Measurements from ENCODE around the gene PPP1R1B. TPM values are rescaled to one million over a fixed set of nuclear protein-coding genes. Genes with fewer than 3 reads are reported as not detected.

PPP1R1B gene
- polyA plus RNA-seq, 1 donor = 20.4 TPM

DNA sequence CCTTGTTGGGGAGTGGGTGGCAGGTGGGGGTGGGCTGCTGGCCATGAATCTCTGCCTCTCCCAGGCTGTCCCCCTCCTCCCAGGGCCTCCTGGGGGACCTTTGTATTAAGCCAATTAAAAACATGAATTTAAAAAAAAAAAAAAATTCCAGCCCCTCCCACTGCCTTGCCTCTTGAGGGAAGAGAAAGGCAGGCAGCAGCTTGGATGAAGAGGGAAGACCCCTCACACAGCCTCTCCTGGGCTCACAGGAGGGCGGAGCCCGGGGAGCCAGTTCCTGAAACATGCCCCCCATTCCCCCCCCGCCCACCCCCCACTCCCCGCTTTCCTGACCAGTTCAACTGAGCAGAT is 36.6 kb downstream of the PPP1R1B start:
- H3K36me3 ChIP-seq (ENCODE audit: control insufficient read depth, insufficient read depth, low read length) = peaks cover 41% of the 10 kb centered on the region
- peaks cover 19% of the 10 kb centered on the region for H3K27me3 ChIP-seq (ENCODE audit: control insufficient read depth, insufficient read depth, low read length)
- no CpG with 5 or more reads among the region's 4 CpGs for WGBS (ENCODE audit: insufficient coverage, low lambda C conversion rate)
- H3K9me3 ChIP-seq (ENCODE audit: control insufficient read depth, low read depth, low read length) = peaks cover 4% of the 10 kb centered on the region
- no peak overlapping the region for H3K27ac ChIP-seq (ENCODE audit: low read length)
- H3K4me3 ChIP-seq (ENCODE audit: low read length) = no peak overlapping the region
- no peak for DNase-seq
- peaks cover 27% of the 10 kb centered on the region for H3K4me1 ChIP-seq (ENCODE audit: control insufficient read depth, insufficient read depth, low read length)

DNA sequence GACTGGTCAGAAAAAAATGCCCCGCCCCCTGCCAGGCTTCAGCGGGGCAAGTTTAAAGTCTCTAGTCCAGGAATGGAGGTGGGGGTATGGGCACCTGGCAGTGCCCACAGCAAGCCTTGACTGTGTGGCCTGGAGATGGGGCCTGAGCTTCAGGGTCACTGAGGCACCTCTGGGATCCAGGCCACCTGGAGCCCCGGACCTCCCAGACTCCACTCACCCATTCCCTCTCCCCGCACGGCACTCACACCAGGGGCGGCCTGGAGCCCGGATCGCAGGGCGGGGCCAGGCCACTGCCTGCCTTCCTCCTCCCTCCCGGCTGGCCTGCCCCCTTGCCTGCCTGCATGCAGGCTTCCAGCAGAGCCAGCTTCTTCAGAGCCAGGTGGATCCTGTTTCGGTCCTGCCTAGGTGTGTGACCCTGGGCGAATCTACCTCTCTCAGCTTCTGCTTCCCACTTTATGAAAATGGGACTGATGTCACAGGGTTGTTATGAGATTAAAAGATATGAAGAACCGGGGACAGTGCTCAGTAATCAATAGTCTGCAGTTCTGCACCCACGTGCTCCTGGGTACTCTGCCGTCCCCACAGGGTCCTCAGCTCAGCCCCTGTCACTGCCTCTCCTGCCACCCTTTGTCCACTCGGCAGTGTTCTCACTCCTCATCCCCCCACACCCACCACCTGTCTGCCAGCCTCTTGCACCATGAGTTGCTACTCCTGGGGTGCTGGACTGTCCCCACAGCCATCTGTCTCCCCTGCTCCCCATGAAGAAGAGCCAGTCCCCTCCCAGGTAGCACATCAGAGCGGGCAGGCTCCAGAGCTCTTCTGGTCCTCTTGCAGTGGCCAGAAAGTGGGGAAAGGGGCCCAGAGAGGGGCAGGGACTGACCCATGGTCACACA is 37.2 kb downstream of the PPP1R1B start:
- Histone ChIP-seq H3K4me3 (ENCODE audit: low read length) (no peak overlapping the region), H3K9me3 (ENCODE audit: control insufficient read depth, low read depth, low read length) (peaks cover 4% of the 10 kb centered on the region), H3K4me1 (ENCODE audit: control insufficient read depth, insufficient read depth, low read length) (peaks cover 31% of the 10 kb centered on the region), H3K36me3 (ENCODE audit: control insufficient read depth, insufficient read depth, low read length) (peaks cover 35% of the 10 kb centered on the region), H3K27me3 (ENCODE audit: control insufficient read depth, insufficient read depth, low read length) (peaks cover 23% of the 10 kb centered on the region), H3K27ac (ENCODE audit: low read length) (no peak overlapping the region)
- WGBS (ENCODE audit: insufficient coverage, low lambda C conversion rate) = no CpG with 5 or more reads among the region's 17 CpGs
- DNase-seq = no peak

DNA sequence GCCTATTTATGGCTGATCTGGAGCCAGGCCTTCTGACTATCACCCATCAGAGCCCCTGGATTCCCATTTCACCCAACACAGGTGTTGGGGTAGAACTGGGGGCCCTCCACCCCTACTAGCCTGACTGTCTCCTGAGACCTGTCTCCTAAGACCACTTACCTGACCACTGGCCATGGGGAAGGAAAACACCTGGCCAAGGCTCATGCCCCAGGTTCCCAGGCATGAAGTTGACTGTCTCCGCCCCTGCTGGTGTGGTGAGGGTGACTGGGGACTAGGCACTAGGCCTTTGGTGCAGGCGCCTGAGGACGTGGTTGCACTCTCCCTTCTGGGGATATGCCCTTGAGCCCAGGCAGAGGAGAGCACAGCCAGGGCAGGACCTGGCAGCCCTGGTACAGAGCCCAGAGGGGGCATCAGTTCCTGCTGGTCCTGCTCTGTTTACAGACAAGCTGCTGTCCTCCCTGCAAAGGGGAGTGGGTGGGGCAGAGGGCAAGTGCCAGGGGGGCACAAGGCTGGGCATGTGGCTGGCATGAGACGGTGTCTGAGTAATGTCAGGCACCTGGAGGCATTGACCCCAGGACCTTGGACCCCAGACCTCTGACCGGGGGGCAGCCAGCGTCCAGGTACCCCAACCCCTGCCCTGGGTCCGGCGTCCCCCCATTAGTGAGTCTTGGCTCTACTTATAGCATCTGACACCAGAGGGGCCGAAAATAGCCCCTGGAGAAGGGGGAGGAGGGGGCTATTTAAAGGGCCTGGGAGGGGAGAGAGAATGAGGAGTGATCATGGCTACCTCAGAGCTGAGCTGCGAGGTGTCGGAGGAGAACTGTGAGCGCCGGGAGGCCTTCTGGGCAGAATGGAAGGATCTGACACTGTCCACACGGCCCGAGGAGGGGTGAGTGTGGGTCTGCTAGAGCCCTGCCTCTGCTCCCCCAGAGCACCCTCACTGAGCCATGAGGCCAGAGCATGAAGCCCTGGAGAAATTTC is 38.1 kb downstream of the PPP1R1B start, which contains the start of gene TCAP:
Gene TCAP, plus strand, starts transcription at position 769 of the 981 bp plus-strand sequence. Its CDS starts 11 bp downstream, at position 780.
- Histone ChIP-seq H3K4me1 (ENCODE audit: control insufficient read depth, insufficient read depth, low read length) (peaks cover 31% of the 10 kb centered on the region), H3K27ac (ENCODE audit: low read length) (no peak within 1 kb of the TSS), H3K27me3 (ENCODE audit: control insufficient read depth, insufficient read depth, low read length) (peaks cover 27% of the 10 kb centered on the region), H3K9me3 (ENCODE audit: control insufficient read depth, low read depth, low read length) (peaks cover 4% of the 10 kb centered on the region), H3K4me3 (ENCODE audit: low read length) (no peak within 1 kb of the TSS), H3K36me3 (ENCODE audit: control insufficient read depth, insufficient read depth, low read length) (peaks cover 28% of the 10 kb centered on the region)
- no peak for DNase-seq
- WGBS (ENCODE audit: insufficient coverage, low lambda C conversion rate) = 60% methylated on average over 1 of the region's 15 CpGs

GRCh38 chr17:39665642-39666224 is 39.0 kb downstream of the PPP1R1B start:
- DNase-seq = no peak
- Histone ChIP-seq H3K4me3 (ENCODE audit: low read length) (no peak overlapping the region), H3K9me3 (ENCODE audit: control insufficient read depth, low read depth, low read length) (peaks cover 4% of the 10 kb centered on the region), H3K27me3 (ENCODE audit: control insufficient read depth, insufficient read depth, low read length) (peaks cover 30% of the 10 kb centered on the region), H3K4me1 (ENCODE audit: control insufficient read depth, insufficient read depth, low read length) (peaks cover 31% of the 10 kb centered on the region), H3K36me3 (ENCODE audit: control insufficient read depth, insufficient read depth, low read length) (peaks cover 20% of the 10 kb centered on the region), H3K27ac (ENCODE audit: low read length) (no peak overlapping the region)
- no CpG with 5 or more reads among the region's 17 CpGs for WGBS (ENCODE audit: insufficient coverage, low lambda C conversion rate)

DNA sequence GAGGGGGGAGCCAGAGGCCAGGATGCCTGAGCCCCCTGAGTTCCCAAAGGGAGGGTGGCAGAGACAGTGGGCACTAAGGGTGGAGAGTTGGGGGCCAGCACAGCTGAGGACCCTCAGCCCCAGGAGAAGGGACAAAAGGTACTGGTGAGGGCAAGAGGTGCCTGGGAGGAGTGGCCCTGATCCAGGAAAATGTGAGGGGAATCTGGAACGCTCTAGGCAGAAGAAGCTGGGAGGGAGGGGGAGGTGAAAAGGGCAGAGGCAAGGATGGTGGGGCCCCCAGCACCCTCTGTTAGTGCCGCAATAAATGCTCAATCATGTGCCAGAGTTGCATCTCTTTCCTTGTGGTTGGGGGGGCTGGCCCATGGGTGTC is 39.5 kb downstream of the PPP1R1B start:
- no CpG with 5 or more reads among the region's 2 CpGs for WGBS (ENCODE audit: insufficient coverage, low lambda C conversion rate)
- Histone ChIP-seq H3K4me3 (ENCODE audit: low read length) (no peak overlapping the region), H3K27me3 (ENCODE audit: control insufficient read depth, insufficient read depth, low read length) (peaks cover 30% of the 10 kb centered on the region), H3K27ac (ENCODE audit: low read length) (no peak overlapping the region), H3K4me1 (ENCODE audit: control insufficient read depth, insufficient read depth, low read length) (peaks cover 33% of the 10 kb centered on the region), H3K36me3 (ENCODE audit: control insufficient read depth, insufficient read depth, low read length) (peaks cover 15% of the 10 kb centered on the region), H3K9me3 (ENCODE audit: control insufficient read depth, low read depth, low read length) (peaks cover 4% of the 10 kb centered on the region)
- peak in 1 of 2 donors; percentile 37 for DNase-seq

DNA sequence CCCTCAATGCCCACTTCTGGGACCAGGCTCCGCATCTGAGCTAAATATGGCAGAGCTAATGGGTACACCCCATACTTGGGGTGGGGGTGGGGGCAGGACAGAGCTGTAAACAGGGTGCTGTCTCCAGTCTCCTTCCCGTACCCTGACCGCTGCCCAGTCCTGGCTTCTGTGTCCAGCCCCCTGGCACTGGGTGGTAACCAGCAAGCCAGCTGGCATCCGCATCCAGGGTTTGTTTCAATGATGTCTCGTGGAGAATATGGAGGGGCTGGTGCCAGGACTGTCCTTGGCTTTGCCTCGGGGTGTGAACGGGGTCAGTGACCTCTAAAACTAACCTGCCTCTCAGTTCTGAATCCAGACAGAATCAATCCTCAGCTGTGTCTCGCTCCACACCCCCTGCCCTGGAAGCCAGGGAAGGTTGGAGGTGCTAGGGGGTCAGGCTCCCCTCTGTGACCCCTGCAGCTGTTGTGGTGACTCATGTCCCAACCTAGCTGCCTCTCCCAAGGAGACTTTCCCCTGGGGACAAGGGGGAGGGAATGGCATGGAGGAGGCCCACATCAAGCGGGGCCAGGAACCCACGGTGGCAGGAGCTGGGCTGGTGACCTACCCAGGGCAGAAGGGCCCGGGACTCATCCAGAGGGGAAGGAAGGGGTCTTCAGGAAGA is 40.0 kb downstream of the PPP1R1B start:
- peaks cover 4% of the 10 kb centered on the region for H3K9me3 ChIP-seq (ENCODE audit: control insufficient read depth, low read depth, low read length)
- no peak overlapping the region for H3K27ac ChIP-seq (ENCODE audit: low read length)
- peaks cover 37% of the 10 kb centered on the region for H3K4me1 ChIP-seq (ENCODE audit: control insufficient read depth, insufficient read depth, low read length)
- peak overlapping the region; percentile 18 for H3K4me3 ChIP-seq (ENCODE audit: low read length)
- peaks cover 30% of the 10 kb centered on the region for H3K27me3 ChIP-seq (ENCODE audit: control insufficient read depth, insufficient read depth, low read length)
- peak in 1 of 2 donors; percentile 56 for DNase-seq
- H3K36me3 ChIP-seq (ENCODE audit: control insufficient read depth, insufficient read depth, low read length) = peaks cover 10% of the 10 kb centered on the region
- WGBS (ENCODE audit: insufficient coverage, low lambda C conversion rate) = no CpG with 5 or more reads among the region's 11 CpGs

DNA sequence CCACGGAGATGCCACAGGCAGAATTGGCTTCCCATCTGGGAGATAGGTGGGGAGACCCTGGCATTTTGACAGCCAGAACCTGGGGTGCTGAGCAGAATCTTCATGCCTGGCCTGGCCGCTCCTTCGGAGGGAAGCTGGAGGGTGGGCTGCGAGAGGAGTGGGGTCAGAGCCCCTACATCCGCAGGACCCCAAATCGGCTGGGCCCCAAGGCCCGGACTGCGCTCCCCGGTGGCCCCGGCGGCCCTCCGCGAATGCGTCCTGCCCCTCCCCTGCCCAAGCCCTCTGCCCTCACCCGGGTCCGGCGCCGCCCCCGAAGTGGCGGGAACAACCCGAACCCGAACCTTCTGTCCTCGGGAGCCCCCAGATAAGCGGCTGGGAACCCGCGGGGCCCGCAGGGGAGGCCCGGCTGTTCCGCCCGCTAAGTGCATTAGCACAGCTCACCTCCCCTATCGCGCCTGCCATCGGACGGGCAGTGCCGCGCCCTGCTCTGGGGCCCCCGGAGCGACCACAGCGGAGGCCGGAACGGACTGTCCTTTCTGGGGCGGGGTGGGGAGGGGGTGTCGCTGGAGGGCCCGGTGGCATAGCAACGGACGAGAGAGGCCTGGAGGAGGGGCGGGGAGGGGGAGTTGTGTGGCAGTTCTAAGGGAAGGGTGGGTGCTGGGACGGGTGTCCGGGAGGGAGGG is 40.7 kb downstream of the PPP1R1B start:
- WGBS (ENCODE audit: insufficient coverage, low lambda C conversion rate) = no CpG with 5 or more reads among the region's 49 CpGs
- peaks cover 4% of the 10 kb centered on the region for H3K36me3 ChIP-seq (ENCODE audit: control insufficient read depth, insufficient read depth, low read length)
- H3K27ac ChIP-seq (ENCODE audit: low read length) = no peak overlapping the region
- H3K4me1 ChIP-seq (ENCODE audit: control insufficient read depth, insufficient read depth, low read length) = peaks cover 44% of the 10 kb centered on the region
- peak overlapping the region; percentile 18 for H3K4me3 ChIP-seq (ENCODE audit: low read length)
- H3K27me3 ChIP-seq (ENCODE audit: control insufficient read depth, insufficient read depth, low read length) = peaks cover 30% of the 10 kb centered on the region
- H3K9me3 ChIP-seq (ENCODE audit: control insufficient read depth, low read depth, low read length) = peaks cover 4% of the 10 kb centered on the region
- DNase-seq = peak in 1 of 2 donors; percentile 70

- Histone ChIP-seq H3K27ac (ENCODE audit: low read length) (no peak within 1 kb of the TSS), H3K9me3 (ENCODE audit: control insufficient read depth, low read depth, low read length) (peaks cover 4% of the 10 kb centered on the region), H3K27me3 (ENCODE audit: control insufficient read depth, insufficient read depth, low read length) (peaks cover 30% of the 10 kb centered on the region), H3K4me1 (ENCODE audit: control insufficient read depth, insufficient read depth, low read length) (peaks cover 48% of the 10 kb centered on the region), H3K36me3 (ENCODE audit: control insufficient read depth, insufficient read depth, low read length) (no peaks in the 10 kb centered on the region), H3K4me3 (ENCODE audit: low read length) (peak within 1 kb of the TSS; percentile 18)
- DNase-seq = peak in 1 of 2 donors; percentile 77
- 4% methylated on average over 9 of the region's 85 CpGs for WGBS (ENCODE audit: insufficient coverage, low lambda C conversion rate)
Measured at GRCh38 chr17:39667945-39668924, 41.5 kb downstream of the PPP1R1B start, which contains the start of gene PNMT. Gene PNMT, plus strand, starts transcription at chr17:39668453. Its CDS starts 23 bp downstream, at chr17:39668476.
